NCI-H1092 treated with DMSO at 0.1 percent for 48 hours (cell line): ENCODE measurements around the gene GJA3.

Experiments
- DNase-seq: peaks from one replicate; lab custom pipeline; 2025; lab: John Stamatoyannopoulos, UW

GJA3 gene

DNA sequence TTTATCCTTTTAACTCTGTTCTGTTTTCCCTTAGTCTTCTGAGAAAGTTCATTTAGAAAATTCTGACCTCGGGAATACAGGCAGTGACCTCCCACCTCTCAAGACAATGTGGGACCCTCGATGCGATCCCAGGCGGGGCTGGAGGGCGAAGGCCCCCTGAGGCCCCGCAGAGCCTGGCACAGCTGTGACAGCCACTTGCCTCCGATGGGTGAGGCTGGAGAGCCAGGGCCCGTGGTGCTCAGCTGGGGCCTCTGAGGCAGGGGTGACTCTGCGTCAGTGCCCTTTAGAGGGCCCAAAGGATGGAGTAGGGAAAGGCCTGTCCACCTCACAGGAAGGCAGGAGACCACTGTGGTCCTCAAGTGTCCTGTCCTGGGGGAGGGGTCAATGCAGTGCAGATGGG is 10.3 kb downstream of the GJA3 start:
- DNase-seq, result no peak

DNA sequence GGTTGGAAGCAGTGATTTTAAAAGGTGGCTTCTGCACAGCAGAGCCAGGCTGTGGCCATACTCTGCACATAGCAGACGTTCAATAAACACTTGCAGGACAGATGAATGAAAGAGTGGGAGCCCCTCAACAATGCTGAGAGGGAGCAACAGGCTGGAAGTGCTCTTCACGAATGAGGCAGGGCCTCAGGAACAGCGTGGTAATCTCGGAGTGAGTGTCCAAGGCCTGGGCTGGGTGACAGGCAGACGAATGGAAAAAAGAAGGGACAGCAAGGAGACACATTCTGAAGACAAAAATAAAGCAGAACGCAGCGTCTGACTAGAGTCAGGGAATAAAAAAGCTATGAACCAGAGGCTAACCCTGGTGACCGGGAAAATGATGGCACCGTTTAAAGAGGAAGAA is 11.1 kb downstream of the GJA3 start:
- no peak for DNase-seq

DNA sequence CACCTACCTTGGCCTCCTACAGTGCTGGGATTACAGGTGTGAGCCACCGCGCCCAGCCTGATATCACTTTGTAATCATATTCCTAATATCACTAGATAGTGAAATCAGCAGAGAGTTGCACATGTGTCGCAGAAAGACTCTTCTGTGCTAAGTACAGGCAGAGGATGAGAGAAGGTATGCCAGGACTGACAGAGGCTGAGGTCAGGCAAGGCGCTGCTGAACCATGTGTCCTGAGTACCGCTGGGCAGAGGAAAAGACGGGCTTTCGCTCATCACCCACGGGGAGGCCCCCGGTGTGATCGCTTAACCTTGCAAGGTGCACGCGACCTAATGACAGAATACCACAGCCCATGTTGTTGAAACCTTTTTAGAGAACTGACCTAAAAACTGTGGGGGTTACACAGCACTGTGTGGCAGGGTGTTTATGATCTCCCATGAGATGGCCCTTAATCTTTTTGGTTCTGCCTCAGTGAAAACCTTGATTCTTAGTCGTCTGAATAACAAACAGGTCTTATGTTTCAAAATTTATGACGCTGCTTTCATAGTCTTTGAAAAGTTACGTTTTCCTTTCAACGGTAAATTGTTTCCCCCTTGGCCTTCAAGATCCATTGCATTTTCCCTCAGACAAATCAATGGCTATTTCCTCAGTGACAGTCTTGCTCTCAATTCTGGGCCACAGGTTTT is 12.2 kb downstream of the GJA3 start:
- no peak for DNase-seq

DNA sequence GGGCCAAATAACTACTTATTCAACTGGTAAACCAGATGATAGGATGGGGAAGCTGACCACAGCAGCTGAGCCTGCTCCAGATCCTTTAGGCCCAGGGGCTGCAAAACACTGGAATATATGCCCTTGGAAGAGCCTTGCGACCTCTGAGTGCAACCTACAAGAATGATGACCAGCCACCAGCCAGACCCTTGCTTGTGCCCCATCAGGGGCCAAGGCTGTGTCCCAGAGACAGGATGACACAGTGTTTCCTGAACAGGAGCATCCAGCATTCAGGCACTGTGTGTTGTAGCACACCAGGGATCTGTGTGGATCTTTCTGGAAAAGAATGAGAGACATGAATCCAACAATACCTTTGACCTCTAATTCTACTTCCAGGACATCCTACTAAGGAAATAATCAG is 14.5 kb downstream of the GJA3 start:
- DNase-seq, result no peak

DNA sequence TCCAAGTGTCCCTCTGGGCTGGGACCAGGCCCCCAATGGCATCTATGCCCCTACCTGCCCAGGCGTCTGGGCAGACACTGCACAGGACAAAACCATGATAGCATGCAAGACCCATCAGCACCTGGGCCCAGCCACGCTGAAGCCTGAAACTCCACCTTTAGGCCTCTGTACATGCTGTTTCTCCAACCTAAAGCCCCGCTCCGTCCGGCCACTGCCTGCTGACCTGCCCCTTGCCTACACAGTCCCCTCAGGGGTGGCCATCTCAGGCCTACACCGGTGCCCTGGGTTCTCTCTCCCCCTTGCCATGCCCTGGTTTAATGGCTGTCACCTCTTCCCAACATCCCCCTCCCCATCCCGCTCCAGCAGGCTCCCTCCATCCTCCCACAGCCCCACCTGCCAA is 15.3 kb downstream of the GJA3 start:
- DNase-seq, result no peak

DNA sequence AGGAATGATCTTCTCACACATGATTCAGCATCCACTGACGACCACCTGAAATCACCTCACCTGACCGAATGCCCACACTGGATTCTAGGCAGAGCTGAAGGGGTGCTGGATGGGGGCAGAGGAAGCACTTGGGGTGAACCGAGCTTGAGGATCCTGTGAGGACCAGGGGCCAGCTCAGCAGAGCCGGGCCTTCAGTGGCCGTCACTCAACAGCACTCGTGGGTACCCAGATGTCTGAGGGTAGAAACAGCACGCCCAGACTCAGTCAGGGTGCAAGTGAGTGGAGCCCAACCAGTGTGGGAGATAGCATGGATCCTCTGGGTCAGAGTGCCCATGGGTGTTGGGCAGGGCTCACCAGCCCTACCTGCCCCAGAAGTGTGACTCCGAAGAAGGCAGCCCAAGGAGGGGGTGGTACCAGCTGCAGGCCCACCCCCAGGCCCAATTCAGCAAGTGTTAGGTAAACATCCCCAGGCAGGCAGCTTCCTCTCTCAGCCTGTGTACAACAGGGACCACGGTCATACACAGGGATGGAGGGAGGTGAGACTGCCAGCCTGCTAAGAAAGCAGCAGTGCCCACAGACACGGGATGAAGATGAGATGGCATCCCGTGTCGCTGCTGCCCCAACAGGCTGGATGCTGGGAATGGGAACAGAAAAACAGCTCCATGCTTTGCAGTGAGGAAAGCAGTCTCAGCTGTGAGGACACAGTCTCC is 16.6 kb downstream of the GJA3 start:
- DNase-seq, result no peak

DNA sequence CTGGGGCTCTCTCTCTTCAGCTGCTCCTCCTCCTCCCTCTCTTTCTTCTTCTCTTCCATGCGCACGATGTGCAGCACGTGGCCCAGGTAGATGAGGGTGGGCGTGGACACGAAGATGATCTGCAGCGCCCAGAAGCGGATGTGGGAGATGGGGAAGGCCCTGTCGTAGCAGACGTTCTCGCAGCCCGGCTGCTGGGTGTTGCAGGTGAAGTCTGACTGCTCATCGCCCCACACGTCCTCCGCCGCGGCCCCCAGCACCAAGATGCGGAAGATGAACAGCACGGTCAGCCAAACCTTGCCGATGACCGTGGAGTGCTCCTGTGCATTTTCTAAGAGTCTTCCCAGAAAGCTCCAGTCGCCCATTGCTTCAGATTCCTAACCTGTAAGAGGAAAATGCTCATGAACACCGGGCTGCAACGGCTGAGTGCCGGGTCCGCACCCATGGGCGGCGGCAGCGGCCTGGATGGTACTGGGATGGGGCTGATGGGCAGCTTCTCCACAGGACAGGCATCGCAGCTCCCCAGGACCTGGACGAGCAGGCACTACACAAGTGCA is 17.8 kb downstream of the GJA3 start:
- no peak for DNase-seq

DNA sequence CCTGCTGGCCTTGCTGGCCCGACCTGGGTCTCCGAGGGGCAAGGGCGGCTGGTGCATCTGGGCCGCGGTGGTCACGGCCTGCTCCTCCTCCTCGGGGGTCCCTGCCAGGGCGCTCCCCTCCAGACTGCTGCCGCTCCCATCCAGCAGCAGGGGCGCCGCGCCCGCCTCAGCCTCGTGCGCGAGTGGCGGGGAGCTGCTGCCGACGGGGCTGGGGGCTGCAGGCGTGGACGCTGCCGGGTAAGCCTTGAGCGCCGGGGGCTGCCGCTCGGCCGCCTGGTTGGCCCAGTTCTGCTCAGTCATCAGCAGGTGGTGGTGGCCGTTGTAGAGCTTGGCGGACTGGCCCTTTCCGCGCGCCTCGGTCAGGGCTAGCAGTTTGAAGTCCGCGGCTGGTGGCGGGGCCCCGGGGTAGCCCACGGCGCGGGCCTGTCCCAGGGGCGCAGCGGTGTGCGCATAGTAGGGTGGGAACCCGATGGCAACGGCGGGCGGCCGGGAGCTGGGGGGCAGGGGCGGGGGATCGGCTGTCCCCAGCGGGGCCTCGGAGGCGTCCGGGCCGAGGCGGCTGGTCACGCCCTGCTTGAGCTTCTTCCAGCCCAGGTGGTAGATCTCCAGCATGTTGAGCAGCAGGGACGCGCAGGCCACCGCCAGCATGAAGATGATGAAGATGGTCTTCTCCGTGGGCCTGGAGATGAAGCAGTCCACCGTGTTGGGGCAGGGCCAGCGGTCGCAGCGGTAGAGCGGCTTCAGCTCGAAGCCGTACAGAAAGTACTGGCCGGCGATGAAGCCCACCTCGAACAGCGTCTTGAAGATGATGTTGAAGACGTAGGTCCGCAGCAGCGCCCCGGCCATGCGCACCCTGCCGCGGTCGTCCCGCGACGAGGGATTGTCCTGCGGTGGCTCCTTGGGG is 18.6 kb downstream of the GJA3 start:
- no peak for DNase-seq

DNA sequence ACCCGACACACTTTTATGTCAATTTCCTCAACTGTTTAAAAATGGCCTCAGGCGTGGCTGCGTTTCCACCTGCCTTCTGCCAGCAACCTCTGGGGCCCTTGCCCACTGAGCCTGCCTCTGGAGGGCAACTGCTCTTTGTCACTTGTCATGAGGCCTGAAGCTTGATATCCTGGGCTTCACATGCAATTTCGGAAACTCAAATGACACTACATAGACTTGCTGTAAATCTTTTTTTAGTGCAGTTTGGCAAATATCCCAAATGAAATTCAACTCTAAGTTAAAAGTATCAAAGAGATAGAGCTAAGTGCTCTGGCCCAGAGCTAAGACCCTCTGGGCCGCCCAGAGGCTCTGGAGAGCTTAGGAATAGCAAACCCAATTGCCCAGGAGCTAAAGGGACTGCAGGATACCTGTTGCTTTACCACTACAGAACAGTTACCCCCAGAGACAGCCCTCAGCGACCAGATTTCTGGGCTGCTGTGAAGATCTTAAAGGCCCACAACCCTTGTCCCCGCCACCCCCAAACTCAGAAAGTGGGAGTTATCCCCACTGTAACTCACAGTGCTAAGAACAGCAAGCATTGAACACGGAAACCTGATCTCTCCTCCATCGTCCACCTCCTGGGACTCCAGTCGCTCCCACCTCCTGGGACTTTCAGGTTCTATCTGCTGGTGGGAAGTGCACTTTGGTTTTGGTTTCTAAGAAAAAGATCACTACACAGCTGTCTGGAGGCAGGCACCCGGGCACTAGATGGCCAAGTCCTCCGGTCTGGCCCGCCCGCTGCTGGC is 19.4 kb downstream of the GJA3 start:
- DNase-seq, result no peak

DNA sequence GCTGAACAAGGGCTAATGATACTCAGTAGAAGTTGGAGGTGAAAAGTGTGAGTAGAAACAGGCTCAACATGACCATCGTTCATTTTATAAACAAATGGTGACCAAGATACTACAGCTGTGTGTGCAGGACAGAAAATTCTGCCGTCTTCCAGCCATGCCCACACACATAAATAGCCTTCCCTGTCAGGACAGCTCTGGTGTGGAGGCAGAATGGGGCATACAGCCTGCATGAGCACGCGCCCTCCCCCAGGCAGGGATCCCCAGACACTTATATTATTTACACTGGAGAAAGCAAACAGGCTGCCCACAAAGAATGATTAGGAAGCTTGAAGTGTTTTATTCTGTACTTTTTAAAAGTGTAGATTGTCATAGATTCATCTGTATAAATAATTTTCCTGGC is 20.4 kb downstream of the GJA3 start:
- no peak for DNase-seq

DNA sequence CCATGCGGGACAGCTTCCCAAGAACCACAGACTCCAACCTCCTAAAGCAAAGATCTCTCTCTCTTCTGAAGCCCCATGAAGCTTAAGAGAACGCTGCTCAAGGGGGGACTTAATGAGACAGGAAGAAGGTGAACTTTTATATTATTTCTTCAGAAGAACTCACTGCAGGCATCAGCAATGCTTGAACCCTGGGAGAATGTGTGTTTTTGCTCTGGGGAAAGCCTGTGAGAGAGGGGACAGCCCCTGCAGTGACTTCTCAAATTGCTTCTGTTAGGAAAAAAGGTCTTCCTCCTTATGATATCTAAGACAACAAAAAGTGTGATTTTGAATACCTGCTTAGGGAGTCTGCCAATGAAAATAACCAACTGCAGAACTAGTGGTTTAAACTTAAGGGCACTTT is 23.0 kb downstream of the GJA3 start:
- no peak for DNase-seq

DNA sequence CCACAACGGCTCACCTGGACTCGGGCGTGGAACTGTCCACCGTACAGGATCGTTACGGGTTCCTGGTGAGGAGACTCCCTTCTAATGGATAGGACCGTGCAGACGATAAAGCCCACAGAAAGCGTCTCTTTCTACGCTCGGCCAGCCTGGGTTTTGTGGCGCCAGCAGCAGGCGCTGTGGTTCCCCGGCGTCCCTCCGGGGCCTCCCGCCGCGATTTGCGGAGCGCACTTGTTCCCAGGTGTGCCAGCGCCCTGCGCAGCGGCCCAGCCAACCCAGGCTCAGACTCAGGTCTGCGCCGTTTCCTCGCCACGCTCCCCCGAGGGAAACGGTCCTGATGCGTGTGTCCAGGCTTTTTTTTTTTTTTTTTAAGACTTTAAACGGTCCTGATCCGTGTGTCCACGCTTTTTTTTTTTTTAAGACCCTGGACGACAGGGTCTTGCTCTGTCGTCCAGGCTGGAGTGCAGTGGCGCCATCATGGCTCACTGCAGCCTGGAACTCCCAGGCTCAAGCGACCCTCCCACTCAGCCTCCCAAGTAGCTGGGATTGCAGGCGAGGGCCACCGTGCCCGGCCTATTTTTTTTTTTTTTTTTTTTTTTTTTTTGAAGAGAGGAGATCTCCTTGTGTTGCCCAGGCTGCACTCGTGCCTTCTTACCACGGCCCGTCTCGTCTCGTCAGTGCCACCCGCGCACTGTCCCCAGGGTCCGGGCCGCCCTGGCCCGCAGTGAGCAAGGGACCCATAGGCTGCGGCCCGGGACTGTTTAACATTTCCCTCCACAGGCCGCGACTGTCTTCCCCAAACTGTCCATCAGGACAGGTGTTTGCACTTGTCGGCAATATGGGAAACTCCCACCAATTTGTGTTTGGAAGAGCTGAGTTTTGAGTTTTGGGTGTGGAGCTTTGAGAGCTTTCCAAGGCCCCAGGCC is 23.8 kb downstream of the GJA3 start:
- no peak for DNase-seq

DNA sequence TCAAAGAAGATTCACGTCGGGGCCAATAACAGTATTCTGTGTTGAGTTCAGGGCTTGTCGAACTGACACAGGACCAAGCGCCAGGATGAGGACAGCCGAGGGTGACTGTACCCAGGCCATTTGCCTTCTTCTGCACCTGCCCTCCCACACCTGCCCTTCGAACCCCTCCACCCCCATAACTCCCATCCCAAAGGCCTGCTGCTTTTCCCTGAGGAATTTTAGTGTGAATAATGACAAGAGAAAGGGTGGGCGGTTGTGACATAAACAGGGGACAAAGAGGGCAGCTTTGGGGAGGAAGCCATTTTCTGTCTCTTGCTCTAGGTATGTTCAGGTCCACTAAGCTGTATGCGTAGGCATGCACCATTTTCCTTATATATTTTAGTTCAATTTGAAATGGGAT is 26.1 kb downstream of the GJA3 start:
- DNase-seq, result no peak

DNA sequence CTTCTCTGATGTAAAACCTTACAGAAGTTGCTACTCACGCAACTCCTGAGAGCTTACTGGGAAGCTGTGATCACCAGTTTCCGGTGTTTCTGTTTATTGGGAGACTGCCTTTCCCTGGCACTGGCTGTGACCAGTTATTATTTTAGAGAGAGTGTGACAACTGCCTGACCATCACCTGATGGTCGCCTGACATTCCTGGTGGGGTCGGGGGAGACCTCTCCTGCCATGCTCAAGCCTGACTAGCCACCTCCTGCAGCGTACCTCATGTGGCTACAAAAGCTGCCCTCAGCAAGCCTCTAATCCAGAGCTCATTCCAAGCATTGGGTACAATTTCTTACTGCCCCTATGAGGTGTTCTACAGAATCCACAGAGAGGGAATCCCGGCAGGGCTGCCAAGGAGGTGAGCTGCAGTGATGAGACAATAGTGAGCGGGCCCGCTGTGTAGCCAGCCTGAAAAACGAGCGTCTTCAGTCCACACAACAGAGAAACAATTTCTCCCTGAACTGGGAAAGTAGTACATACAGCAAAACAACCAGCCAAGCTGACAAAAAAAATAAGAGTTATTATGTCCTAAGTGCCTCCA is 28.7 kb downstream of the GJA3 start:
- no peak for DNase-seq

DNA sequence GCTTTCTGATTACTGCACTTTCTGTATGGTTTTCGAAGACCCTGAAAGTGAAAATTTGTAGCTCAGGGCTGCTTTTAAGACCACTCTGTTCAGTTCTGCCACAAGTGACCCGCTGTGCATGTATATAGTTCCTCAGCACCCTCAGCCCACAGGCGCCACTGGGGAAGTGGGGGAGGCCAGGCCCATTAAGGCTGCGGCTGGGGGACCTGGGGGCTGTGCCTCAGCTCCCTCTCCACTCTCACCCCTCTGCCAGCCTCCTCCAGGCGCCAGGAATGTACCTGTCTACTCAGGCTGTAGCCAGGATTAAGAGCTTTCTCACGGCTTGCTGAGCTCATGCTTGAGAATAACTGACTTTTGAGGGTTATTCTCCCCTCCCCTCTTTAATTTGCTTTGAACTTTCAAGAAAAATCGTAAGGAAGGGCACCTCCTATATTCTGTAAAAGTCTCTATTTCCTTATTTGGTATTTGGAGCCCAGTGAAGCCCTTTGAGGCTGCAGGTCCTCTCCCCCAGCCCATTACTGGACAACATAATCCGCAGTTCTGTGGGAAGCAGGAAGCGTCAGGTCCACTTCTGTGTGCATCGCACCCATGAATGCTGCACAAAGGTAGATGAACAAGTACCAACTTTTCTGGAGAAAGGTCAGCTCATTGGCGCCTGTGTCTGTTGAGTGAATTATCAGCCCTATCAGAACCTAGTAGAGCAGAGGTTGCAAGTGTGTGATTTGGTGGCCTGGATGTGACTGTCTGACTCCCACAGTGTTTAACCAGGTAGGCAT is 29.6 kb downstream of the GJA3 start:
- no peak for DNase-seq

DNA sequence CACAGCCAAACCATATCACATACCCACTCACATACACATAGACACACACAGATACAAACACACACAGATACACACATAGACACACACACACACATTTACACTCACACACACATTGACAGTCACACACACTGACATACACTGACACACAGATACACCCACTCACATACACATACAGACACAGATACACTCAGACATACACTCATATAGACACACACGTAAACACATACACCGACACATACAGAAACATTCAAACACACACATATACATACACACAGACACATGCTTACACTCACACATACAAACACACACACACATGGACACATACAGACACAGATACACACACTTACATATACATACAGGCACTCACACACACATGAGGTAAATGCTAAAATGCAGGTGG is 30.2 kb downstream of the GJA3 start:
- no peak for DNase-seq

DNA sequence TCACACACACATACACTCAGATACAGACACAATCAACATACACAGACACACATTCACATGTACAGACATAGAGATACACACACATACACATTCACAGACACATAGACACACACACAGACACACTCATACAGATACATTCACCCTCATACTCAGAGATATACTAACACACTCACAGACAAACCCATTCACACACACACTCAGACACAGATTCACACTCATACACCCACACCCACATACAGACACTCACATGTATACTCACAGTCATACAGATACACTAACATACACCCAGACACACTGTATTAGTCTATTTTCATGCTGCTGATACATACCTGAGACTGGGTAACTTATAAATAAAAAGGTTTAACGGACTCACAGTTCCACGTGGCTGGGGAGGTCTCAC is 30.8 kb downstream of the GJA3 start:
- DNase-seq, result no peak

DNA sequence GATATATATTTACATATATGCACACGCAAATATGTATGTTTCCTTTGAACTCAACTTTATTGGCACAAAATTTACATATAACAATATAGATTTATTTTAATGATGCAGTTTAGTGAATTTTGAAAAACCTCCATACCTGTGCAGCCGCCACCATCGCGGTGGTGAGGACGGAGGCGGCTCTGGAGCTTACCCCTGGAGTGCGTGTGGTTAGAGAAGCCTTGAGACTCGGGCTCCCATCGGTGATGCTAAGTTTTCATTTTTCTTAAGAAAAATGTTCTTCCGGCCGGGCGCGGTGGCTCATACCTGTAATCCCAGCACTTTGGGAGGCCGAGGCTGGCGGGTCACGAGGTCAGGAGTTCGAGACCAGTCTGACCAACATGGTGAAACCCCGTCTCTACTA is 31.8 kb downstream of the GJA3 start:
- DNase-seq, result no peak

DNA sequence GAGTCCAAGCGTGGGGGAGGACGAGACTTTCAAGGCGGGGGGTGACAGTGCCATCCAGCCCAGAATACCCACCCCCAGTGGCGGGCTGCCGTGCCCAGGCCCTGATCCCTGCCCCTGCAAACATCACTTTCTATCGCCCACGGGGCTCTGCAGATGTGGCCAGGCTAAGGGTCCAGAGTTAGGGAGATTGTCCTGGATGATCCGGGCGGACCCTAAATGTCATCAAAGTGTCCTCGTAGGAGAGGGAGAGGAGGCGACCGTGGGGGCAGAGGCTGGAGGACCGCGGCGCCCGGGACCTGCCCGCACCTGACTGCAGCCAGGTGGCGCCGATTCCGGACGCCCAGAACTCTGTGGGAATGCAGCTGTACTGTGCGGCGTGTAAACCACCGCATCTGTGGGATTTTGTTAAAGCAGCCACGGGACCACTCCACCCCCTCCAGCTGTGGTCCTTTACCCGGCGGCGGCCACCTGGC is 32.4 kb downstream of the GJA3 start:
- DNase-seq, result no peak
